ENCODE results near the gene RRP8. TPM values are rescaled to one million over a fixed set of nuclear protein-coding genes. Genes with fewer than 3 reads are reported as not detected.

RRP8 gene
- total RNA-seq, 1 experiment from 2014 or later, result 17.8 TPM

DNA sequence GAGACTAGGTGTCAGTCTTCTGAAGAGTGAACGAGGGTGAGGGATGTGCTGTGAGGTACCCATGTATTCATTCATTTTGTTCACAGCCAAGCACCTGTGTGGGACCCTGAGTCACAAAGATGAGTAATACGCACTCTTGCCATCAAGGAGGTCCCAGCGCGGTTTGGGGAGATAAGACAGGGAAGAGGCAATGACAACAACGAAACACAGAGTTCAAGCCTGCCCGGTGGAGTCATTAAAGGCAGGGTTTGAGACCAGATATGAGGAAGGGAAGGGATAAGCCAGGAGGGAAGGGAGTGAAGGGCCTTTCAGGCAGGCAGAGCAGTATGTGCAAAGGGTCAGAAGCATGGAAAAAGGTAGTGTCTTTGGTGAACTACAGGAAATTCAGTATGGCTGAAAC lies 47.6 kb upstream of the RRP8 start:
- H4K20me1 ChIP-seq (ENCODE audit: insufficient read depth), result no peaks in the 10 kb centered on the region
- H3K9me3 ChIP-seq (ENCODE audit: control insufficient read depth in 1 of 2, insufficient read depth in 1 of 2, low read depth in 1 of 2, low read length in 2 of 2), result no peaks in the 10 kb centered on the region
- no peak overlapping the region for H3K27ac ChIP-seq (ENCODE audit: low read depth, low read length)
- ChIA-PET CTCF (no interaction called here), POLR2A (no interaction called here), RAD21 (ENCODE audit: low non-redundant PET in 1 of 2, low total read pairs in 2 of 2, uncharacterized antibody in 2 of 2, unreplicated experiment in 2 of 2) (no interaction called here)
- peak overlapping the region; percentile 40 for H3K4me2 ChIP-seq (ENCODE audit: low read length)
- H3K36me3 ChIP-seq (ENCODE audit: control insufficient read depth in 1 of 2, insufficient read depth in 2 of 2, low read length in 2 of 2), result no peaks in the 10 kb centered on the region
- DNase-seq (ENCODE audit: low read depth, low spot score), result no peak
- ATAC-seq, result peak; percentile 28; the same call in 1 of the 2 replicates
- no peak overlapping the region for H3K4me3 ChIP-seq (replicated peaks in 1 of 2; ENCODE audit: low read depth in 1 of 2, low read length in 2 of 2)
- no peak for TF ChIP-seq ELF1 (IDR thresholded peaks at IDR 0.05; ENCODE audit: borderline replicate concordance, low read depth)
- TF ChIP-seq CEBPB (IDR thresholded peaks at IDR 0.05; ENCODE audit: low read depth), result no peak
- TF ChIP-seq, protein P1, sequence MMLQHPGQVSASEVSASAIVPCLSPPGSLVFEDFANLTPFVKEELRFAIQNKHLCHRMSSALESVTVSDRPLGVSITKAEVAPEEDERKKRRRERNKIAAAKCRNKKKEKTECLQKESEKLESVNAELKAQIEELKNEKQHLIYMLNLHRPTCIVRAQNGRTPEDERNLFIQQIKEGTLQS (IDR thresholded peaks at IDR 0.05), result no peak
- TF ChIP-seq TCF7L2 (IDR thresholded peaks at IDR 0.05; ENCODE audit: borderline replicate concordance, extremely low read depth, insufficient read depth, insufficient read length), result no peak
- no peak for TF ChIP-seq EGR1 (IDR thresholded peaks at IDR 0.05; ENCODE audit: low read depth)
- TF ChIP-seq, protein P2, sequence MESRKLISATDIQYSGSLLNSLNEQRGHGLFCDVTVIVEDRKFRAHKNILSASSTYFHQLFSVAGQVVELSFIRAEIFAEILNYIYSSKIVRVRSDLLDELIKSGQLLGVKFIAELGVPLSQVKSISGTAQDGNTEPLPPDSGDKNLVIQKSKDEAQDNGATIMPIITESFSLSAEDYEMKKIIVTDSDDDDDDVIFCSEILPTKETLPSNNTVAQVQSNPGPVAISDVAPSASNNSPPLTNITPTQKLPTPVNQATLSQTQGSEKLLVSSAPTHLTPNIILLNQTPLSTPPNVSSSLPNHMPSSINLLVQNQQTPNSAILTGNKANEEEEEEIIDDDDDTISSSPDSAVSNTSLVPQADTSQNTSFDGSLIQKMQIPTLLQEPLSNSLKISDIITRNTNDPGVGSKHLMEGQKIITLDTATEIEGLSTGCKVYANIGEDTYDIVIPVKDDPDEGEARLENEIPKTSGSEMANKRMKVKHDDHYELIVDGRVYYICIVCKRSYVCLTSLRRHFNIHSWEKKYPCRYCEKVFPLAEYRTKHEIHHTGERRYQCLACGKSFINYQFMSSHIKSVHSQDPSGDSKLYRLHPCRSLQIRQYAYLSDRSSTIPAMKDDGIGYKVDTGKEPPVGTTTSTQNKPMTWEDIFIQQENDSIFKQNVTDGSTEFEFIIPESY (IDR thresholded peaks at IDR 0.05; ENCODE audit: extremely low read depth, insufficient replicate concordance, low read length), result no peak
- TF ChIP-seq CBX3 (IDR thresholded peaks at IDR 0.05; ENCODE audit: low read depth), result no peak
- peak; percentile 12; the same call in 1 of the 2 replicates for TF ChIP-seq JUND (IDR thresholded peaks at IDR 0.05)
- no peak for TF ChIP-seq YY1 (IDR thresholded peaks at IDR 0.05; ENCODE audit: extremely low read depth, insufficient replicate concordance, low read depth, low read length)
- TF ChIP-seq SIN3A (IDR thresholded peaks at IDR 0.05; ENCODE audit: low read depth), result no peak
- peak; percentile 12; the same call in 1 of the 2 replicates for TF ChIP-seq FOSL1 (IDR thresholded peaks at IDR 0.05; ENCODE audit: low read depth)
- intact Hi-C loops (cut with micrococcal nuclease), result no loop called here
- H3K4me1 ChIP-seq (ENCODE audit: control insufficient read depth in 1 of 2, insufficient read depth in 2 of 2, low read length in 2 of 2), result peaks cover 0 to 7% of the 10 kb centered on the region in 2 experiments; a peak in 2 of 4 replicates
- BruUV-seq (replicated peaks), result no TSS peak
- H2AFZ ChIP-seq (ENCODE audit: low read depth, low read length, poor library complexity, severe bottlenecking), result no peak overlapping the region
- H3K9me2 ChIP-seq (ENCODE audit: insufficient read depth), result no peaks in the 10 kb centered on the region
- H3K79me2 ChIP-seq (ENCODE audit: insufficient read depth, low read length), result no peaks in the 10 kb centered on the region
- peaks cover 32% of the 10 kb centered on the region; the same call in 1 of the 2 replicates for H3K27me3 ChIP-seq (ENCODE audit: insufficient read depth, low read length)
- no peak overlapping the region for H3K9ac ChIP-seq (ENCODE audit: low read length)

All from HCT116 (cell line).